Esophagus squamous epithelium (tissue), 4 donors: Measurements from ENCODE around the gene FAM236C.
"Not testable (repeated sequence)": the region's sequence is repeated elsewhere in the genome, so short reads cannot be mapped to it uniquely, and the experiment has no call there.

Source experiments
- CTCF ChIP-seq, 6 experiments: fragments of 450-650 bp in 4 of 6; fragments of 200-600 bp in 2 of 6; sonication (generic) in 2 of 6; IDR thresholded peaks; one replicate each; pipeline ENCODE4 v1.5.1; 2016 to 2019; ENCODE audit warnings: antibody characterized with exemption in 6 of 6, mild to moderate bottlenecking in 4 of 6, moderate library complexity in 4 of 6
- POLR2A ChIP-seq, 4 donors: fragments of 450-650 bp; IDR thresholded peaks; one replicate each; pipeline ENCODE4 v1.6.1; 2017; ENCODE audit warnings: antibody characterized with exemption in 4 of 4, mild to moderate bottlenecking in 4 of 4, moderate library complexity in 3 of 4

DNA sequence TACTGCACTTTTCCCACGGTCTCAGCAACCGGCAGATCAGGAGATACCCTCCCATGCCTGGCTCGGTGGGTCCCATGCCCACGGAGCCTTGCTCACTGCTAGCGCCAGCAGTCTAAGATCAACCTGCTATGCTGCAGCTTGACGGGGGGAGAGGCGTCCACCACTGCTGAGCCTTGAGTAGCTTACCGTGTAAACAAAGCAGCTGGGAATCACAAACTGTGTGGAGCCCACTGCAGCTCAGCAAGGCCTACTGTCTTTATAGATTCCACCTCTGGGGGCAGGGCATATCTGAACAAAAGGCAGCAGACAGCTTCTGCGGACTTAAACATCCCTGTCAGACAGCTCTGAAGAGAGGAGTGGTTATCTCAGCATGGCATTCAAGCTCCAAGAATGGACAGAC, 47.6 kb downstream of the FAM236C start:
- TF ChIP-seq CTCF, POLR2A (IDR thresholded peaks at IDR 0.05): not testable (repeated sequence)
